Neural progenitor cell (in vitro differentiated cells): ENCODE measurements around the gene A2M. TPM values are rescaled to one million over a fixed set of nuclear protein-coding genes. Genes with fewer than 3 reads are reported as not detected.
"Not testable (repeated sequence)": the region's sequence is repeated elsewhere in the genome, so short reads cannot be mapped to it uniquely, and the experiment has no call there.

Source experiments
- DNase-seq: peaks from one replicate; pipeline ENCODE4 v3.0.0-alpha.2; 2016; ENCODE audit warnings: low spot score
- H2AFZ ChIP-seq: fragments of 200-600 bp; sonication (generic); replicated peaks from 2 replicates; pipeline ENCODE4 v1.6.1; 2016; ENCODE audit warnings: antibody characterized with exemption
- H3F3A ChIP-seq: fragments of 200-600 bp; sonication (generic); 2 replicates; pipeline ENCODE4 v1.6.1; 2016; ENCODE audit warnings: antibody characterized with exemption, low read depth
- H3K27ac ChIP-seq: fragments of 200-600 bp; sonication (generic); 2 replicates; pipeline ENCODE4 v1.5.1; 2016; ENCODE audit warnings: mild to moderate bottlenecking
- H3K27me3 ChIP-seq: fragments of 200-600 bp; sonication (generic); 2 replicates; pipeline ENCODE4 v1.6.1; 2016; ENCODE audit warnings: mild to moderate bottlenecking, moderate library complexity
- H3K36me3 ChIP-seq: fragments of 200-600 bp; sonication (generic); 2 replicates; pipeline ENCODE4 v1.5.1; 2016
- H3K4me1 ChIP-seq: fragments of 200-600 bp; sonication (generic); 2 replicates; pipeline ENCODE4 v1.6.1; 2016; ENCODE audit warnings: mixed run types
- H3K4me2 ChIP-seq: fragments of 200-600 bp; sonication (generic); 2 replicates; pipeline ENCODE4 v1.6.1; 2016
- H3K4me3 ChIP-seq: fragments of 200-600 bp; sonication (generic); 2 replicates; pipeline ENCODE4 v1.5.1; 2016
- H3K79me2 ChIP-seq: fragments of 200-600 bp; sonication (generic); 2 replicates; pipeline ENCODE4 v1.6.1; 2016; ENCODE audit warnings: low read depth
- H3K9ac ChIP-seq: fragments of 200-600 bp; sonication (generic); 2 replicates; pipeline ENCODE4 v1.6.1; 2016
- H3K9me3 ChIP-seq: fragments of 200-600 bp; sonication (generic); 2 replicates; pipeline ENCODE4 v1.5.1; 2016; ENCODE audit warnings: low read depth
- H4K20me1 ChIP-seq: fragments of 200-600 bp; sonication (generic); 2 replicates; pipeline ENCODE4 v1.6.1; 2016; ENCODE audit warnings: low read depth
- H3K27ac Mint-ChIP-seq: 3 replicates; pipeline ENCODE4 v1.8.0; 2021; ENCODE audit warnings: mixed read lengths
- H3K27me3 Mint-ChIP-seq: 2 replicates; pipeline ENCODE4 v1.8.0; 2022; ENCODE audit warnings: low read depth, mild to moderate bottlenecking, inconsistent platforms, moderate library complexity, mixed read lengths; ENCODE audit not compliant: insufficient read depth
- H3K36me3 Mint-ChIP-seq: 3 replicates; pipeline ENCODE4 v1.8.0; 2021; ENCODE audit warnings: mixed read lengths
- H3K4me1 Mint-ChIP-seq: 3 replicates; pipeline ENCODE4 v1.8.0; 2021; ENCODE audit warnings: mixed read lengths
- H3K4me3 Mint-ChIP-seq: 3 replicates; pipeline ENCODE4 v1.8.0; 2021; ENCODE audit warnings: mild to moderate bottlenecking, moderate library complexity, mixed read lengths
- H3K9me3 Mint-ChIP-seq: 3 replicates; pipeline ENCODE4 v1.8.0; 2020; ENCODE audit warnings: mixed read lengths
- EZH2 ChIP-seq: fragments of 200-600 bp; sonication (generic); IDR thresholded peaks from 2 replicates; pipeline ENCODE4 v1.6.1; 2017; ENCODE audit warnings: antibody characterized with exemption, mild to moderate bottlenecking, moderate library complexity
- EZH2phosphoT487 ChIP-seq: fragments of 200-600 bp; sonication (generic); IDR thresholded peaks from 2 replicates; pipeline ENCODE4 v1.6.1; 2017; ENCODE audit warnings: antibody characterized with exemption
- total RNA-seq: library from RNA; depleted of rRNA; stranded (reverse); fragments of >200 nt; gene quantifications from 2 replicates; pipeline ENCODE4 v1.2.3, GENCODE V29; 2015; ENCODE audit warnings: low replicate concordance
- TF ChIP-seq, protein P1 (sequence below): fragments of 200-600 bp; sonication (generic); IDR thresholded peaks from 2 replicates; pipeline ENCODE4 v1.5.1; 2017; ENCODE audit warnings: antibody characterized with exemption, mild to moderate bottlenecking

Gene A2M
- total RNA-seq, 1 donor from 2014 or later, result not detected

DNA sequence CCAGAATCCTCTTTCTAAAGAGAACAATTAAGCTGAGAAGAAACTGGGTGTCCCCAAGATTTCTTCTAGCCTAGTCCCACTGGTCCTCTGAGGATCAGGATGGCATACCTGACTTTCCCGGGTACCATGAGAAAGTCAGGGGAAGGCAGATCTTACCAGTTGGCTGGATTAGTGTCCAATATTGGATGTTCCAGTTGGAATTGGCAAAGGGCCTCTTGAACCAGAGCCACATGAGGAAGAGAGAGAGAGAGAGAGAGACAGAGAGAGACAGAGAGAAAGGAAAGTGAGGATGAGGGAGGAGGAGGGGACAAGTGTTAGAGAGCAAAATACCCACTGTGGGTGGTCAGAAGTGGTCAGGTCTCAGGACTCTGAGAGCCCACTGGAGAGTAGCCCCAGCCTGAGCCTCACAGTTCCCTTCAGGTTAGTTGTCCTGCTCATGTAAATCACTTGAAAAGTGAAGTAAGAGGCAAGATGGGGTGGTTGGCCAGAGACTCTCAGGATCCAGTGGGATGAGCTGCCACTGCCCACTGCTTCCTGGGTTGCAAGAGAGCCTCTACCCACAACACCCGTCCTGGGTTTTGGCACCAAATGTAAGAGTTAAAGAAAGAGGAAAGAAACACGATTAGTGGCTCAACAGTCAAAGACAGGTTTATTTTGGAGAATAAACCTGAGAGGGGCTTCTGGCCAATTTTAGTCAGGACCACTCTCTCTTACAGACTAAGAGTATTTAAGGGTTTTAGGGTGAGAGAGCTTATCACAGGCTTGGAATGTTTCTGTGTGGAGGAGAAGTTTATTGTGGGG, 28.4 kb upstream of the A2M start:
- H2AFZ ChIP-seq, result no peak overlapping the region
- DNase-seq, result no peak
- no peaks in the 10 kb centered on the region for H3F3A ChIP-seq
- no peak overlapping the region for H3K4me3 Mint-ChIP-seq
- no peaks in the 10 kb centered on the region for H3K4me1 ChIP-seq
- H3K9me3 ChIP-seq, result peaks cover 8% of the 10 kb centered on the region
- no peaks in the 10 kb centered on the region for H3K79me2 ChIP-seq
- H3K27me3 Mint-ChIP-seq, result no peaks in the 10 kb centered on the region
- no peaks in the 10 kb centered on the region for H3K36me3 Mint-ChIP-seq
- H3K27me3 ChIP-seq, result no peaks in the 10 kb centered on the region
- no peaks in the 10 kb centered on the region for H3K4me1 Mint-ChIP-seq
- no peak for TF ChIP-seq EZH2
- no peak overlapping the region for H3K4me3 ChIP-seq
- no peaks in the 10 kb centered on the region for H3K36me3 ChIP-seq
- H3K9me3 Mint-ChIP-seq, result peaks cover 30% of the 10 kb centered on the region
- H3K27ac Mint-ChIP-seq, result no peak overlapping the region
- H3K27ac ChIP-seq, result no peak overlapping the region
- H3K9ac ChIP-seq, result no peak overlapping the region
- no peaks in the 10 kb centered on the region for H4K20me1 ChIP-seq
- no peak overlapping the region for H3K4me2 ChIP-seq

DNA sequence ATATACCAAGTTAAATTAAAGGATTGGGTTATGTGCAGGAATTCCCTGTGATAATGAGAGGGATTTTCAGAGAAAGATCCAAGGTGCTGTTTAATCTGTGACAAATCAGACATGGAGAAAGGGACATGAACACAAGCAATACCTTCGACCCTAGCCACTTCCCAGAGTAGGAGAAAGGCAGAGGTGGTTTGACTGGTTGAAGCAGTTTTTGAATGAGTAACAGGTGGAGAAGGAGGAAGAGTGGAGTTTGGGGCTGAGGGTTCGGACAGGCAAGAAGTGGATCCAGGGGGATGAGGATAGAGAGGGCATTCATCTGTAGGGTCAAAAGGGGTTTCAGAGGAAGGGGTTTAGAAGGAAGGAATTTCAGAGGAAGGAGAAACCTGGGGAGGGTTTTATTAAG, 27.4 kb upstream of the A2M start:
- no peak for TF ChIP-seq EZH2
- TF ChIP-seq, protein P1, sequence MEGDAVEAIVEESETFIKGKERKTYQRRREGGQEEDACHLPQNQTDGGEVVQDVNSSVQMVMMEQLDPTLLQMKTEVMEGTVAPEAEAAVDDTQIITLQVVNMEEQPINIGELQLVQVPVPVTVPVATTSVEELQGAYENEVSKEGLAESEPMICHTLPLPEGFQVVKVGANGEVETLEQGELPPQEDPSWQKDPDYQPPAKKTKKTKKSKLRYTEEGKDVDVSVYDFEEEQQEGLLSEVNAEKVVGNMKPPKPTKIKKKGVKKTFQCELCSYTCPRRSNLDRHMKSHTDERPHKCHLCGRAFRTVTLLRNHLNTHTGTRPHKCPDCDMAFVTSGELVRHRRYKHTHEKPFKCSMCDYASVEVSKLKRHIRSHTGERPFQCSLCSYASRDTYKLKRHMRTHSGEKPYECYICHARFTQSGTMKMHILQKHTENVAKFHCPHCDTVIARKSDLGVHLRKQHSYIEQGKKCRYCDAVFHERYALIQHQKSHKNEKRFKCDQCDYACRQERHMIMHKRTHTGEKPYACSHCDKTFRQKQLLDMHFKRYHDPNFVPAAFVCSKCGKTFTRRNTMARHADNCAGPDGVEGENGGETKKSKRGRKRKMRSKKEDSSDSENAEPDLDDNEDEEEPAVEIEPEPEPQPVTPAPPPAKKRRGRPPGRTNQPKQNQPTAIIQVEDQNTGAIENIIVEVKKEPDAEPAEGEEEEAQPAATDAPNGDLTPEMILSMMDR, result no peak
- no peak for TF ChIP-seq EZH2phosphoT487
- Histone ChIP-seq H3K9ac (no peak overlapping the region), H3K27me3 (no peaks in the 10 kb centered on the region), H3K9me3 (peaks cover 14% of the 10 kb centered on the region), H3K4me1 (no peaks in the 10 kb centered on the region), H4K20me1 (no peaks in the 10 kb centered on the region), H3K79me2 (no peaks in the 10 kb centered on the region), H3K36me3 (no peaks in the 10 kb centered on the region), H2AFZ (no peak overlapping the region), H3F3A (no peaks in the 10 kb centered on the region), H3K4me3 (no peak overlapping the region), H3K4me2 (no peak overlapping the region), H3K27ac (no peak overlapping the region)
- no peak overlapping the region for H3K27ac Mint-ChIP-seq
- H3K36me3 Mint-ChIP-seq, result no peaks in the 10 kb centered on the region
- H3K4me1 Mint-ChIP-seq, result no peaks in the 10 kb centered on the region
- no peak for DNase-seq
- no peak overlapping the region for H3K4me3 Mint-ChIP-seq
- peaks cover 30% of the 10 kb centered on the region for H3K9me3 Mint-ChIP-seq
- no peaks in the 10 kb centered on the region for H3K27me3 Mint-ChIP-seq

DNA sequence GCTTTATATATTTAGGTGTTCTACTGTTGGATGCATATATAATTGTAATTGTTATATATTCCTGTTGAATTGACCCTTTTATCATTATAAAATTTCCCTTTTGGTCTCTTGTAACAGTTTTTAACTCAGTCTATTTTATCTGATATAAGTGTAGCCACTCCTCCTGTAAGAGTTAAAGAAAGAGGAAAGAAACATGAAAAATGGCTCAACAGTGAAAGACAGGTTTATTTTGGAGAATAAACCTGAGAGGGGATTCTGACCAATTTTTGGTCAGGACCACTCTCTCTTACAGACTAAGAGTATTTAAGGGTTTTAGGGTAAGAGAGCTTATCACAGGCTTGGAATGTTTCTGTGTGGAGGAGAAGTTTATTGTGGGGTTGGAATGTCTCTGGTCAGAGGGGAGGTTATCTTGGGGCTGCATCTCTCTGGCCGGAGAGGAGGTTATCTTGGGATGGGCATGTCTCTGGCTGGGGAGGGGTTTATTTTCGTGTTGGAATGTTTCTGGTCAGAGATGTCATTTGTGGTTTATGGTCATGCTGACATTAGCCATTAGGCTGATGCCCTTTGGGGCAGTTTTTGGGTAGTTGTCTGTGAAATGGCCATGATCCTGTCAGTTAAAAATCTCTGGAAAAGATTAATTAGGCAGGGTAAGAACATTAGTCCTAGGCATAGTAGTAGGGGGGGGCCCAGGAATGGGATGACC, 24.0 kb upstream of the A2M start:
- not testable (repeated sequence) for H3F3A ChIP-seq, H3K4me1 ChIP-seq, H4K20me1 ChIP-seq, H3K27ac Mint-ChIP-seq, H3K36me3 Mint-ChIP-seq, H2AFZ ChIP-seq, H3K4me1 Mint-ChIP-seq, H3K4me3 ChIP-seq, H3K36me3 ChIP-seq, H3K79me2 ChIP-seq, DNase-seq, H3K27ac ChIP-seq, H3K9ac ChIP-seq, H3K27me3 ChIP-seq, H3K4me2 ChIP-seq, H3K4me3 Mint-ChIP-seq, H3K27me3 Mint-ChIP-seq
- H3K9me3 Mint-ChIP-seq, result peaks cover 27% of the 10 kb centered on the region
- H3K9me3 ChIP-seq, result peaks cover 14% of the 10 kb centered on the region

DNA sequence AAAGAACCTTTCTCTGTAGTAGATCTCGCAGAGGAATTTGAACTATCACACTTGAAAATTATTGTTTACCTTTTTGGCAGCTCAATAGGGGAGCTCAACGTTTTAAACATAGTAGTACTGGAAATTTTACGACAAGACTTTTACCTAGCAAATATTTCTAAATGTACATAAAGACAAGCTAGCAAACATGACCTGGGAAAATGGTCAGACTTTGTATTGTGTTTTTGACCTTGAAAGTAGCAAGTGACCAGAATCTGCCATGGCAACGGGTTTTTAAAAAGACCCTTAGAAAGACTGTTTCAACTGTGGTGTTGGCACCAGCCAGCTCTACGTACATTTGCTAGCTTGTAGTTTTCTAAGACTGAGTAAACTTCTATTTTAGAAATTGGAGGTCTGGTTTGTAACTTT, 20.2 kb upstream of the A2M start:
- no peaks in the 10 kb centered on the region for H3K27me3 ChIP-seq
- no peak overlapping the region for H3K27ac ChIP-seq
- no peak overlapping the region for H3K9ac ChIP-seq
- Mint-ChIP-seq H3K27me3 (no peaks in the 10 kb centered on the region), H3K4me1 (no peaks in the 10 kb centered on the region), H3K36me3 (no peaks in the 10 kb centered on the region), H3K27ac (no peak overlapping the region), H3K9me3 (peaks cover 9% of the 10 kb centered on the region), H3K4me3 (no peak overlapping the region)
- H3K79me2 ChIP-seq, result no peaks in the 10 kb centered on the region
- H3K4me1 ChIP-seq, result no peaks in the 10 kb centered on the region
- TF ChIP-seq, protein P1, result no peak
- TF ChIP-seq EZH2 (no peak), EZH2phosphoT487 (no peak)
- H3K36me3 ChIP-seq, result no peaks in the 10 kb centered on the region
- no peak overlapping the region for H3K4me2 ChIP-seq
- H3K9me3 ChIP-seq, result peaks cover 14% of the 10 kb centered on the region
- no peaks in the 10 kb centered on the region for H3F3A ChIP-seq
- DNase-seq, result no peak
- no peak overlapping the region for H2AFZ ChIP-seq
- H3K4me3 ChIP-seq, result no peak overlapping the region
- no peaks in the 10 kb centered on the region for H4K20me1 ChIP-seq
